ENCODE data around the gene SLC11A1.

SLC11A1 gene

DNA sequence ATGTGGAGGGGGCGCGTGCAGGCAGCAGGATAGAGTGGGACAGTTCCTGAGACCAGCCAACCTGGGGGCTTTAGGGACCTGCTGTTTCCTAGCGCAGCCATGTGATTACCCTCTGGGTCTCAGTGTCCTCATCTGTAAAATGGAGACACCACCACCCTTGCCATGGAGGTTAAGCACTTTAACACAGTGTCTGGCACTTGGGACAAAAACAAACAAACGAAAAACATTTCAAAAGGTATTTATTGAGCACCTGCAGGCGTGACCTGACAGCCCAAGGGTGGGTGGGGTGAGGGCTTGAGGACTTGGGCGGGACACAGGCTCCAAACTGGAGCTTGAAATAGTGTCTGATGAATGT is 13.0 kb downstream of the SLC11A1 start:
- DNase-seq, result no peak

DNA sequence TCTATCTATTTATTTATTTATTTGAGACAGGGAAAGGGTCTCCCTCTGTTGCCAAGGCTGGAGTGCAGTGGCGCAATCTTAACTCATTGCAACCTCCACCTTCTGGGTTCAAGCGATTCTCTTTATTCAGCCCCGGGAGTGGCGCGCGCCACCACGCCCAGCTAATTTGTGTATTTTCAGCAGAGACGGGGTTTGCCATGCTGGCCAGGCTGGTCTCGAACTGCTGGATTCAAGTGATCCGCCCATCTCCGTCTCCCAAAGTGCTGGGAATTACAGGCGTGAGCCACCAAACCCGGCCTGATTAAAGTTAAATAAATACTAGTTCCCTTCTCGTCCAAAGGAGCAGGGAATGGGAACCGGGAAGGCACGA is 13.4 kb downstream of the SLC11A1 start:
- DNase-seq, result no peak

DNA sequence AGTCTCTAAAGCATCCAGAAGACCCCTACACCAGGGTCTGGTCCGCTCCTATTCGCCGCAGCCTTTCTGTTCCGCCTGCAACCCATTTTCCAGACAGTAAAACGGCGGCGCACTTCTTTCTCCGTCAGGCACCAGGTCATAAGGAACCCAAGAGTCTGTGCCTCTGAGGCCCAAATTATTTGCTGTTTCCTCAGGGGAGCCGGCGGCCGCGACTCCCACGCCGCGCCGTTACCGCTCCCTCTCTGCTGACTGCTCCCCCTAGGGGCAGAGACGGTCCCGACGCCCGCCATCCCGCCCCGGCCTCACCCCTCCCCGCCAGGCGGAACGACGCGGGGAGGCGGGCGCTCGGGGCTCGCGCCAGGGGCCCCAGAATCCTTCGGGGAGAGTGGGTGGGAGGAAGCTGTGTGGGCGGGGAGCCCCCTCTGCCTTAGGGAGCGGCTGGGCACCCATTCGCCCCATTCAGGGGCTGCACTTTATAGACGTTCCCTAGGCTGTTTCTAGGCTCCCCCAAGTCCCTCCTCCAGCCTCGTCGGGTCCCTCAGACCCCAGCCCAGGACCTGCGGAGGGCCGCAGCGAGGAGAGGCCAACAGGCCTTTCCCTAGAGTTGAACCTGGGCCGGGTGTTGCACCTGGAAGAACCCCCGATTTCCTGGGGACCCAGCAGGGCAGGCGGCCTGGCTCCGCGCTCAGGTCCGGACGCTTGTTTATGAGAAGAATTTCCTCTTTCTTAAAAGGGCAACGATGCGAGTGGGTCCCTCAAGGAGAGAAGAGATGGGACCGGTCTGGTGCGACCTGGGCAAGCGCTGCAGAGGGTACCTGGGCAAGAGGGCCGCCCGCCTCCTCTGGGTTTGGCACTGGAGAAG is 14.0 kb downstream of the SLC11A1 start:
- DNase-seq, result peak; percentile 97

DNA sequence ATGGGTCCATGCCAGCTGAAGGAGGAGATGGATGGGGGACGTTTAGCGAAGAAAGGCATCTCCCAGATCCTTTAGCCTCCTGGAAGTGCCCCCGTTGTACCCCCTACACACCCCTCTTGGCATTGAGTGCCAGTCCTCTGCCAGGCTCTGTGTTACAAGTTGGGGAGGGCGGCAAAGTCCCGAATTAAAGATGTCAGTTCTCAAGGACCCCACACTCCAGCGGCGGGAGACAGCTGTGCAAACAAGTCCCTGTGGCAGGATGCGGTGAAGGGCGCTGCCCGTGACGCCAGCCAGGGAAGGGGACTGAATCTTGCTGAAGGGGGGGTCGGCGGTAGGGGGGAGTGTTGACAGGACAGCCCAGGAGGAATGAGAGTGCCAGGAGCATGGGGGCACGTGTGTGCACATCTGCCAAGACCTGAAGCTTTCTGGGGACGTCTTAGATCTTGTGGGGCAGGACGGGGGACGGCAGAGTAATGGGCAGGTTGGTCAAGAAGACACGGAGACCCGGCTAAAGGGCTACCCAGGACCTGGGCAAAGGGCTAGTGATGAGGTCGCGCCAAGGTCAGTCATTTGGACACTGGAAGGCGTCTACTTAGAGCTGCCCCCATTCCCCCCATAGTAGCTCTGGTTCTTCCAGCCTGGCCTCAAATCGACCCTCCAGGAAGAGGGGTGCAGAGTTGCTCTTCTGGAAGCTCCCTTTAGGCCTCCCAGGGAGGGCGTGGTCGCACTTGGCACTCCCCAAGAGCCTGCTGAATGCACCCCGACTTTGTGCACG is 14.8 kb downstream of the SLC11A1 start:
- DNase-seq, result peak; percentile 62

DNA sequence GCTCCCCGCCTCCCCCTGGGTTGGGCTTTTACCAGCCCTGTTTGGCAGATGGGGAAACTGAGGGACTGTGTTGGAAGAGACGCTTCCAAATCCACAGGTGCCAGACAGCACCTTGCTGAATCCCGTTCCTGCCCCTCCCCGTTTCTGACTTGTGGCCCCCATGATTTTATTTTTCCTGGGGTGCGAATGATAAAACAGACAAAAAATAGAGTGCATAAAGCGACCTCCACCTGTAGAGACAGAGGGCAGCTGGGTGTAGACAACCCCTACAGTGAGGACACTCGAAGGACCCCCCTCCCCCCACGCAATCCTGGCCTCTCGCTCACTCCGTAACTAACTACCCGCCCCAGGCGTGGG is 15.4 kb downstream of the SLC11A1 start:
- no peak for DNase-seq

DNA sequence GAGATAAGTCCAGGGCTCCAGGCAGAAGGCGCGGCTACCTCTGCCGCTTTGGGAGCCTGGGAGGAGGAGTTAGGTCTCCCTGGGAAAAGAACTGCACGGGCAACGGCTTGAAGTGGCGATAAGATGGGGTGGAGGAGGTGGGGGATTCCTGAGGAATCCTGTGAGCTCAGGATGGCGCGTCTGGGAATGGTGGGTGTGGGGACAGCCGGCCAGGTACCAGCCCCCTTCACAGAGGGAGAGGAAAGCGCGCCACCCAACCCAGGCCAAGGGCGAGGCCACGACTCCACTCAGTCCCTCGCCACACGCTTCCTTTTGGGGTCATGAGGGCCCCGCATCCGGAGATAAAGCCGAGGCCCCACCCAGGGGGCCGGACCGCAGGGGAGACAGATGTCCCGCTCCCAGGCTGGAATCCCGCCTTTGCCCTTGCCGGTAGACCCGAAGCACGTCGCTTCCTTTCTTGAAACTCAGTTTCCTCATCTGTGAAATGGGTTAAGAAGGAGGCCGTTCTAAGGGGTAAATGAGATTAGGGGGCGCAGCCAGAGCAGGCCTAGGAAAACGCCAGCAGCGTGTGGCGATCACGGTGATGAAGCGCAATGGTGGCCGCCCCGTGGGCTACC is 15.9 kb downstream of the SLC11A1 start:
- peak; percentile 86 for DNase-seq

DNA sequence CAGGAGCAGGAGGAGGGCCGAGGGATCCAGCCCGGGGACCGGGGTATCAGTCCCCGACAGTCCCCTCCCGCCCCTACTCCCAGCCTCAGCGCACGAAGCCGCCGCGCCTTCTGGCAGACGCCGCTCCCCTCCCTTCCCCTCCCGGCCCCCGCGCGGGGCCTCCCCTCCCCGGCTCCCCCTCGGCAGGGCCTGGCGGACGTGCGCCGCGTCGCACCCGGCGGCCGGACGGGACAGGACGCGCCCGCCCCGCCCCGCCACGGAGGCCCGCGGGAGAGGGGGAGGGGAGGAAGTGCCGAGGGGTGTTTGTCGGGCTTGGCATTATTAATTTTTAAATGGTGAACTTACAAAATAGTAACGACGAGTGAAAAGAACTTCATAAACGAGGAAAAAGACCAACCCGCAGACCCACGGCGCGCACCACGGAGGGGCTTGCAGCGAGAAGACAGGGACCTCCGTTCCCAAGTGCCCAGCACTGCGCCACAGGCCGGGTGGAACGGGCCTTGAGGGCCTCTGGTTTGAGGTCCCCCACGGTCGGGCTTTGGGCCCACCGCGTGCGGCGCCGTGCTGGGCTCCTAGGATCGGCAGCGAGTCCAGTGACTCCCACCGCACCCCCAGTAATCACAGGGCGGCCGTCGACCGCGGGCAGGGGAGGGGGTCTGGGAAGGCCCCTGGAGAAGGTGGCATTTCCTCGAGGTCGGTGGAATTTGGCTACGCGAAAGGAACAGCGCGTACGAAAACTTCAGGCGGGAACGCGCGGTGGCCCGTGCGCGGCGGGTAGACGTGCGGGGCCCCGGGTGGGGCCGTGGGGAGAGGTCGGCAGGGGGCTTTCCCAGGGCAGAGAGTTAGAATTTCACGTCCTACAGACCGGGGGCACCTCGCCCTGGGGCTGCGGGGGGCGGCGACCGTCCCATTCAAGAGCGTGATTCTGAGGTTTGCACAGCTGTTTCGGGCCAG is 16.6 kb downstream of the SLC11A1 start:
- DNase-seq, result peak; percentile 74

DNA sequence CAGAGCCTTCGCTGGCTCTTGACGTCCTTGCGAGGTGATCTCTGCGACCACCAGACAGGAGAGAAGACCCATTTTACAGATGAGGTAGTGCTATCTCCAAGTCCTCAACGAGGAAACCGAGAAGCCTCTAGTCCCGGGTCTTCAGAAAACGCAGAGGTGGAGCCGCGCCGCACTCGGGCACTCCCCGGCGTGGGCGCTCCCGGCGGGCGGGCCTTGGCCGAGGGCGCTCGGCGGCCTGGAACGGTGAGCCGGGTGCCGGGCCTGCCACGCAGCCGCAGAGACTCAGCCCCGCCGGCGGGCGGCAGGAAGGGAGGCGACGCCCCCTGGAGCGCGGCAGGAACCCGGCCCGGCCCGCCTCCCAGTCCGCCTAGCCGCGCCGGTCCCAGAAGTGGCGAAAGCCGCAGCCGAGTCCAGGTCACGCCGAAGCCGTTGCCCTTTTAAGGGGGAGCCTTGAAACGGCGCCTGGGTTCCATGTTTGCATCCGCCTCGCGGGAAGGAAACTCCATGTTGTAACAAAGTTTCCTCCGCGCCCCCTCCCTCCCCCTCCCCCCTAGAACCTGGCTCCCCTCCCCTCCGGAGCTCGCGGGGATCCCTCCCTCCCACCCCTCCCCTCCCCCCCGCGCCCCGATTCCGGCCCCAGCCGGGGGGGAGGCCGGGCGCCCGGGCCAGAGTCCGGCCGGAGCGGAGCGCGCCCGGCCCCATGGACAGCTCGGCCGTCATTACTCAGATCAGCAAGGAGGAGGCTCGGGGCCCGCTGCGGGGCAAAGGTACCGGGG is 17.5 kb downstream of the SLC11A1 start, which contains the start of gene CTDSP1:
Gene CTDSP1 (plus strand): TSS at position 478 of the 776 bp plus-strand sequence. CDS start 223 bp downstream, at position 701.
- peak; percentile 97 for DNase-seq

DNA sequence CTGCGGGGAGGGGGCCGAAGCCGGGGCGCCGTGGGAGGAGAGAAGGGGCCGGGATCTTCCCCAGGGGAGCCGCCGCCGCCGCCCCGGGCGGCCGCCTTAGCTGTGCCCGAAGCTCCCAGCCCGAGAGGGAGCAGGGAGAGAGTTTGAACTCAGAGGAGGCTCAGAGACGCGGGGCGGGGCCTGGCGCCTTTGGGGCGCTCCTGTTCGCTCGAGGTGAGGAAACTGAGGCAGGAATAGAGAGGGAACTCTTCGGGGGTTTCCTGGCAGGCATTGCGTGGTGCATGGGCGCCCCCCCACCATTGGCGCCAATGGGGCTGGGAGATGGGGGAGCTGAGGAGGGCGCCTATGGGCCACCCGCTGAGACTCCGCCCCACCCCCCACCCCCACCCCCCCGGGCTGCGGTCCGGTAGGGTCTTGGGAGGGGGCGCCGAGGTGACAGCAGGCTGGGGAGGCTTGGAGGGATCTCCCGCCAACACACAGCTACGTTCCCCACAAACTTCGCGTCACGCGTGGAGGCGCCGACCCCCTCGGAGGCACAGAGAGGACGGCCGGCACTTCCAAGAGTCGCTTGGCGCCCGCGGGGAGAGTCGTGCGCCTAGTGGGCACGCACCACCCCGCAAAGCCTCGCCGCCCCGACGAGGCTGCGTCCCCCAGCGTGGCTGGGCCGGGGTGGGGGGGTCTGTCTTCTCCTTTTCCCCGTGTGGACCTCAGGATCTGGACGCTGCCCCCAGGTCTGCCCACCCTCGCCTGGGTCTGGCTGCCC is 18.3 kb downstream of the SLC11A1 start:
- DNase-seq, result peak; percentile 36

DNA sequence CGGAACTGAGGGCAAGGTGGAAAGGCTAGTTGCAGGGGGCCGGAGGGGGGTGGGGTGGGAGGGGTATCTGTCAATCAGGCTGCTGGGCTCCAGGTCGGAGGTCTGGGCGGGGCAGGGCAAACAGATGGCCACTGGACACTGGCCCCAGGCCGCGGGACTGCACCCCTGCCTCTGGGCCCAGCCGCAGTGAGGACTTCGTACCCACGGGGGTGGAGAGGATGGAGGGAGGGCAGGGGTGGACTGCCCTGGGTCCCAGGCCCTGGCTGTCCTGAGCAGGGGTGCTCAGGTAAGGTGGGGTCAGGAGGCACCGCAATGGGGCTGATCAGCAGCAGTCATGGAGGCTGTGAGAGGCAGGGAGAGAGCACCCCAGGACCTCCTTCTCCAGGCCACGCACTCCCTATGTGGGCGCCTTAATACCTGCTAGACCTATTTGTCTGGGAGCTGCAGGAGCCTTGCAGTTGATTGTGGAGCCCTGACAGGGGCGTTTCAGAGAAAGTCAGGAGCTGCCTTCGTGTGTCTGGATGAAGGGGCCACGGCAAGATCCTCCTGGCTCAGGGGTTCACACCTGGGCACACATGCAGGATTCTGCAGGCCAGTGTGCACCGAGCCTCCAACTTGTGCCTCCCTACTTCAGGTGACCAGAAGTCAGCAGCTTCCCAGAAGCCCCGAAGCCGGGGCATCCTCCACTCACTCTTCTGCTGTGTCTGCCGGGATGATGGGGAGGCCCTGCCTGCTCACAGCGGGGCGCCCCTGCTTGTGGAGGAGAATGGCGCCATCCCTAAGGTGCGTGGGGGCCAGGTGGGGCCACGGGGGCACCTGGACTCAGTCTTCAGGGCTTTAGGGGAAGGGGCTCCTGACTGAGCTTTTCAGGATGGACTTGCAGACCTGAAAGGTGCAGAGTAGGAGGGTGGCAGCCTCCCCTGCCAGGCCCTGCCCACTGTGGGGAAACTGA is 19.1 kb downstream of the SLC11A1 start:
- DNase-seq, result peak; percentile 13

DNA sequence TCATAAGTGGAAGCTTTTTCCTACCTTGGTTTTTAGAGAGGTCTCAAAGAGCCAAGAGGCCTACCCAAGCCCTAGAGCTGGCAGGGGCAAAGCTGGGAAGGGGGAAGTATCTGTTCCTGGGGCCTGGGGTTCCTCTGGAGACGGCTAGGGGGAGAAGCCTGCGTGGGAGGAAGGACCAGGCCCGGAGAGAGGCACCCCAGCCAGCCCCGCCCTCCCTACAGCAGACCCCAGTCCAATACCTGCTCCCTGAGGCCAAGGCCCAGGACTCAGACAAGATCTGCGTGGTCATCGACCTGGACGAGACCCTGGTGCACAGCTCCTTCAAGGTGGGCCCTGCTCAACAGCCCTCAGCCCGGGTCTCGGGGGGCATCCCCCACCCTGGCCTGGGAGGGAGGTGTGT is 19.8 kb downstream of the SLC11A1 start:
- no peak for DNase-seq

DNA sequence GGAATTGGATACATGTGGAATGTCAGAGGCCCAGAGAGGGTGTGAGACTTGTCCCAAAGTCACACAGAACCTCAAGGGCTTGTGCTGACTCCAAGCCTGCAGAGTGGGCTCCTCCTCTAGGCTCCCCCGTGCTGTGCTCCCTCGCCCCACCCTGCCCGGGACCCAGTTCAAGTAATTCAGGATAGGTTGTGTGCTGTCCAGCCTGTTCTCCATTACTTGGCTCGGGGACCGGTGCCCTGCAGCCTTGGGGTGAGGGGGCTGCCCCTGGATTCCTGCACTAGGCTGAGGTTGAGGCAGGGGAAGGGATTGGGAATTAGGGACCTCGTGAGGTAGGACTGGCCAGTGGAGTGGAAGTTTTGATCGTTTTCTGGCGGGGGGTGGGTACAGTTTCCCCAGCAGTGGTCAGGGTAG is 20.4 kb downstream of the SLC11A1 start:
- DNase-seq, result no peak

DNA sequence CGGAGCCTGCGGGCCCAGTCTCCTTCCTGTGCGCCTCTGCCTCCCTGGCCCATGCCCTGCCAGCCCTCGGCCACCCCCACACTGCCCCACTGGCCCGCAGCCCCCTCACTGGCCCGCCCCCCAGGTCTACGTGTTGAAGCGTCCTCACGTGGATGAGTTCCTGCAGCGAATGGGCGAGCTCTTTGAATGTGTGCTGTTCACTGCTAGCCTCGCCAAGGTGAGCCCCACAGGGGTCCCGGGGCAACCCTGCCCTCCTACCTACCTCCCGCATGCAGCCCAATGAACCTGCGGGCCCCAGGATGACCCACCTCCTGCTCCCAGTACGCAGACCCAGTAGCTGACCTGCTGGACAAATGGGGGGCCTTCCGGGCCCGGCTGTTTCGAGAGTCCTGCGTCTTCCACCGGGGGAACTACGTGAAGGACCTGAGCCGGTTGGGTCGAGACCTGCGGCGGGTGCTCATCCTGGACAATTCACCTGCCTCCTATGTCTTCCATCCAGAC is 20.9 kb downstream of the SLC11A1 start:
- no peak for DNase-seq

DNA sequence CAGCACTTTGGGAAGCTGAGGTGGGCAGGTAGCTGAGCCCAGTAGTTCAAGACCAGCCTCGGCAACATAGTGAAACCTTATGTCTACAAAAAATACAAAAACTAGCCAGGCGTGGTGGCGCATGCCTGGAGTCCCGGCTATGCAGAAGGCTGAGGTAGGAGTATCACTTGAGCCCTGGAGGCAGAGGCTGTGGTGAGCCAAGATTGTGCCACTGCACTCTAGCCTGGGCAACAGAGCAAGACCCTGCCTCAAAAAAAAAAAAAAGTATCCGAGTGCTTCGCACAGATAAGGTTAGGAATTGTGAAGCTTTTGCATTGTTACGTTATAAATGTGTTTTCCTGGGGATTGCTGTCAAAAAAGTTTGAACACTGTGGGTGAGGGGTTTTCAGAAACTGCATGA is 21.7 kb downstream of the SLC11A1 start:
- DNase-seq, result no peak

DNA sequence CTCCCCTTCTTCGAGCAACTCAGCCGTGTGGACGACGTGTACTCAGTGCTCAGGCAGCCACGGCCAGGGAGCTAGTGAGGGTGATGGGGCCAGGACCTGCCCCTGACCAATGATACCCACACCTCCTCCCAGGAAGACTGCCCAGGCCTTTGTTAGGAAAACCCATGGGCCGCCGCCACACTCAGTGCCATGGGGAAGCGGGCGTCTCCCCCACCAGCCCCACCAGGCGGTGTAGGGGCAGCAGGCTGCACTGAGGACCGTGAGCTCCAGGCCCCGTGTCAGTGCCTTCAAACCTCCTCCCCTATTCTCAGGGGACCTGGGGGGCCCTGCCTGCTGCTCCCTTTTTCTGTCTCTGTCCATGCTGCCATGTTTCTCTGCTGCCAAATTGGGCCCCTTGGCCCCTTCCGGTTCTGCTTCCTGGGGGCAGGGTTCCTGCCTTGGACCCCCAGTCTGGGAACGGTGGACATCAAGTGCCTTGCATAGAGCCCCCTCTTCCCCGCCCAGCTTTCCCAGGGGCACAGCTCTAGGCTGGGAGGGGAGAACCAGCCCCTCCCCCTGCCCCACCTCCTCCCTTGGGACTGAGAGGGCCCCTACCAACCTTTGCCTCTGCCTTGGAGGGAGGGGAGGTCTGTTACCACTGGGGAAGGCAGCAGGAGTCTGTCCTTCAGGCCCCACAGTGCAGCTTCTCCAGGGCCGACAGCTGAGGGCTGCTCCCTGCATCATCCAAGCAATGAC is 22.4 kb downstream of the SLC11A1 start:
- no peak for DNase-seq

DNA sequence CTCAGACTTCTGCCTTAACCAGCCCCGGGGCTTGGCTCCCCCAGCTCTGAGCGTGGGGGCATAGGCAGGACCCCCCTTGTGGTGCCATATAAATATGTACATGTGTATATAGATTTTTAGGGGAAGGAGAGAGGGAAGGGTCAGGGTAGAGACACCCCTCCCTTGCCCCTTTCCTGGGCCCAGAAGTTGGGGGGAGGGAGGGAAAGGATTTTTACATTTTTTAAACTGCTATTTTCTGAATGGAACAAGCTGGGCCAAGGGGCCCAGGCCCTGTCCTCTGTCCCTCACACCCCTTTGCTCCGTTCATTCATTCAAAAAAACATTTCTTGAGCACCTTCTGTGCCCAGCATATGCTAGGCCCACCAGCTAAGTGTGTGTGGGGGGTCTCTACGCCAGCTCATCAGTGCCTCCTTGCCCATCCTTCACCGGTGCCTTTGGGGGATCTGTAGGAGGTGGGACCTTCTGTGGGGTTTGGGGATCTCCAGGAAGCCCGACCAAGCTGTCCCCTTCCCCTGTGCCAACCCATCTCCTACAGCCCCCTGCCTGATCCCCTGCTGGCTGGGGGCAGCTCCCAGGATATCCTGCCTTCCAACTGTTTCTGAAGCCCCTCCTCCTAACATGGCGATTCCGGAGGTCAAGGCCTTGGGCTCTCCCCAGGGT is 23.1 kb downstream of the SLC11A1 start:
- DNase-seq, result no peak

DNA sequence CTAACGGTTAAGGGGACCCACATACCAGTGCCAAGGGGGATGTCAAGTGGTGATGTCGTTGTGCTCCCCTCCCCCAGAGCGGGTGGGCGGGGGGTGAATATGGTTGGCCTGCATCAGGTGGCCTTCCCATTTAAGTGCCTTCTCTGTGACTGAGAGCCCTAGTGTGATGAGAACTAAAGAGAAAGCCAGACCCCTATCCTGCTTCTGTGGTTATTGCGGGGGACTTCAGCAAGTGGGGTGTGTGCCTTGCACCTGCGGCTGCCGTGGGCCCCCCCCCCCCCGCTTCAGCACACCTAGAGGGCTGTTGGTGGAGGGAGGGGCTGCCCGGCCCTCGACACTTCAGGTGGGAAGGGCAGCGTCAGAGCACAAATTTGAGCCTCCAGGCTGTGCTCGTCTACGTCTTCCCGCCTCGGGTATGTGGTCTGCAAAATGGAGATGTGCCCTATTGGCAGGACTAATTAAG is 23.7 kb downstream of the SLC11A1 start:
- no peak for DNase-seq

Data from EL (cell line).